A549 (cell line): ENCODE measurements around the gene CATSPER4. TPM values are rescaled to one million over a fixed set of nuclear protein-coding genes. Genes with fewer than 3 reads are reported as not detected.

Experiments used
- ATAC-seq, 2 experiments: fragments of 200-7000 bp in 1 of 2; fragments of >200 bp in 1 of 2; cut with Nextera tagmentation in 1 of 2; cut with Tn5 transposase in 1 of 2; 3 replicates each; pipeline versions ENCODE4 v1.8.0 to v1.9.1; 2018 to 2020; ENCODE audit warnings: mild to moderate bottlenecking in 1 of 2, moderate library complexity in 1 of 2
- CTCF ChIA-PET: fragments of 300-600 bp; sonication (Branson Sonifier 250); formaldehyde crosslinking; extraction: SDS; loops from one replicate; lab custom pipeline; 2021; ENCODE audit warnings: antibody characterized with exemption, inconsistent platforms; lab: Yijun Ruan, JAX
- POLR2A ChIA-PET: fragments of 350-600 bp; formaldehyde crosslinking; extraction: SDS; loops from one replicate; lab custom pipeline; 2021; ENCODE audit warnings: antibody characterized with exemption, inconsistent platforms; lab: Yijun Ruan, JAX
- DNase-seq, 2 experiments: peaks; one replicate each; pipeline versions ENCODE4 v3.0.0 to v3.0.0-alpha.2; 2011 to 2016; ENCODE audit warnings: low read depth in 1 of 2, low spot score in 1 of 2
- FAIRE-seq: peaks from 2 replicates; lab custom pipeline; 2011; peaks lifted over from hg19 to GRCh38; lab: Jason Lieb, UNC
- H3K27ac ChIP-seq, 2 experiments: fragments of >200 bp; sonication (Bioruptor Twin); formaldehyde crosslinking; 3 replicates each; pipeline ENCODE4 v1.5.1; 2016 to 2017
- H3K4me1 ChIP-seq: fragments of >200 bp; sonication (Bioruptor Twin); formaldehyde crosslinking; 3 replicates; pipeline ENCODE4 v1.6.1; 2016
- H3K4me2 ChIP-seq: fragments of >200 bp; sonication (Bioruptor Twin); formaldehyde crosslinking; 3 replicates; pipeline ENCODE4 v1.6.1; 2016
- H3K4me3 ChIP-seq: fragments of >200 bp; sonication (Bioruptor Twin); formaldehyde crosslinking; 3 replicates; pipeline ENCODE4 v1.5.1; 2016
- H3K9me3 ChIP-seq: fragments of >200 bp; sonication (Bioruptor Twin); formaldehyde crosslinking; 3 replicates; pipeline ENCODE4 v1.6.1; 2016
- CBX2 ChIP-seq: fragments of 200-600 bp; sonication (generic); IDR thresholded peaks from 2 replicates; pipeline ENCODE4 v1.6.1; 2016; ENCODE audit warnings: low read depth, mild to moderate bottlenecking, borderline replicate concordance
- CBX8 ChIP-seq: fragments of 200-600 bp; sonication (generic); IDR thresholded peaks from 2 replicates; pipeline ENCODE4 v1.6.1; 2016
- CEBPB ChIP-seq, 2 experiments: fragments of >200 bp in 1 of 2; sonication (Bioruptor Twin) in 1 of 2; formaldehyde crosslinking in 1 of 2; IDR thresholded peaks; 2 replicates each; pipeline ENCODE4 v1.6.1; 2012 to 2016
- CTCF ChIP-seq: fragments of >200 bp; sonication (Bioruptor Twin); formaldehyde crosslinking; IDR thresholded peaks from 3 replicates; pipeline ENCODE4 v1.5.1; 2016
- EHF ChIP-seq: fragments of 250-450 bp; sonication (Bioruptor Pico); IDR thresholded peaks from 2 replicates; pipeline ENCODE4 v1.5.0; 2020; ENCODE audit warnings: mild to moderate bottlenecking
- EP300 ChIP-seq, 2 experiments: fragments of >200 bp; sonication (Bioruptor Twin); formaldehyde crosslinking; IDR thresholded peaks; 2 replicates in 1 of 2; 3 replicates in 1 of 2; pipeline ENCODE4 v1.6.1; 2016 to 2017
- ESRRA ChIP-seq: fragments of 150-350 bp; IDR thresholded peaks from 2 replicates; pipeline ENCODE4 v1.6.1; 2014; ENCODE audit warnings: mild to moderate bottlenecking, low read length, borderline replicate concordance
- FOSL2 ChIP-seq, 2 experiments: fragments of 450-650 bp in 1 of 2; fragments of >200 bp in 1 of 2; sonication (Bioruptor Twin) in 1 of 2; formaldehyde crosslinking; IDR thresholded peaks; 2 replicates each; pipeline versions ENCODE4 v1.5.0 to v1.6.1; 2016 to 2020; ENCODE audit warnings: mild to moderate bottlenecking in 1 of 2, moderate library complexity in 1 of 2
- HEYL ChIP-seq: fragments of 250-450 bp; sonication (Bioruptor Pico); IDR thresholded peaks from 2 replicates; pipeline ENCODE4 v1.8.0; 2021; ENCODE audit warnings: mild to moderate bottlenecking, moderate library complexity
- HOXA7 ChIP-seq: fragments of 250-450 bp; sonication (Bioruptor Pico); IDR thresholded peaks from 2 replicates; pipeline ENCODE4 v1.5.0; 2020; ENCODE audit warnings: mild to moderate bottlenecking, moderate library complexity
- HOXB13 ChIP-seq: fragments of 250-450 bp; sonication (Bioruptor Pico); IDR thresholded peaks from 2 replicates; pipeline ENCODE4 v1.5.0; 2020; ENCODE audit warnings: low read depth, mild to moderate bottlenecking, moderate library complexity
- HOXB5 ChIP-seq: fragments of 250-450 bp; sonication (Bioruptor Pico); IDR thresholded peaks from 2 replicates; pipeline ENCODE4 v1.5.0; 2020; ENCODE audit warnings: mild to moderate bottlenecking, moderate library complexity
- JUNB ChIP-seq: fragments of >200 bp; sonication (Bioruptor Twin); formaldehyde crosslinking; IDR thresholded peaks from 2 replicates; pipeline ENCODE4 v1.6.1; 2016
- KDM1A ChIP-seq: fragments of 200-600 bp; sonication (generic); IDR thresholded peaks from 2 replicates; pipeline ENCODE4 v1.6.1; 2016; ENCODE audit warnings: low read depth, mild to moderate bottlenecking
- KDM5A ChIP-seq: fragments of 200-600 bp; sonication (generic); IDR thresholded peaks from 2 replicates; pipeline ENCODE4 v1.6.1; 2016; ENCODE audit warnings: antibody characterized with exemption, mild to moderate bottlenecking
- POLR2A ChIP-seq: IDR thresholded peaks from 2 replicates; pipeline ENCODE4 v1.6.1; 2012; ENCODE audit warnings: mild to moderate bottlenecking, low read length
- RARB ChIP-seq: fragments of 250-450 bp; sonication (Bioruptor Pico); IDR thresholded peaks from 2 replicates; pipeline ENCODE4 v1.8.0; 2021; ENCODE audit warnings: mild to moderate bottlenecking, moderate library complexity
- RFX5 ChIP-seq: fragments of 450-650 bp; IDR thresholded peaks from 2 replicates; pipeline ENCODE4 v1.7.1; 2014; ENCODE audit warnings: antibody characterized with exemption, mild to moderate bottlenecking, moderate library complexity
- TFCP2L1 ChIP-seq: fragments of 250-450 bp; sonication (Bioruptor Pico); IDR thresholded peaks from 2 replicates; pipeline ENCODE4 v1.5.0; 2021; ENCODE audit warnings: mild to moderate bottlenecking
- WGBS: methylation state at CpG from one replicate; pipeline ENCODE4 v1.1.6; 2017; ENCODE audit errors: missing lambda C conversion rate; 5-methylcytosine and 5-hydroxymethylcytosine counted together
- polyA plus RNA-seq, 4 experiments: library from polyadenylated mRNA; depleted of rRNA in 3 of 4; stranded (reverse); fragments of >200 nt; fragmentation: RNase III in 1 of 4; extraction: RNeasy Plus Mini Kit Qiagen cat#74134 plus additional on column Dnase treatment in 1 of 4; gene quantifications; 2 replicates in 3 of 4; 3 replicates in 1 of 4; pipeline ENCODE4 v1.2.3, GENCODE V29; 2011 to 2017
- TF ChIP-seq, protein P1 (sequence below): fragments of 450-650 bp; IDR thresholded peaks from 2 replicates; pipeline ENCODE4 v1.6.1; 2014; ENCODE audit warnings: antibody characterized with exemption
- TF ChIP-seq, protein P2 (sequence below): fragments of 150-350 bp; IDR thresholded peaks from 2 replicates; pipeline ENCODE4 v1.6.1; 2014; ENCODE audit warnings: low read depth, mild to moderate bottlenecking, low read length
- TF ChIP-seq, protein P3 (sequence below): IDR thresholded peaks from 2 replicates; pipeline ENCODE4 v1.6.1; 2012; ENCODE audit warnings: low read depth, borderline replicate concordance
- TF ChIP-seq, protein P4 (sequence below): fragments of 200-600 bp; sonication (generic); IDR thresholded peaks from 2 replicates; pipeline ENCODE4 v1.6.1; 2016; ENCODE audit warnings: antibody characterized with exemption, mild to moderate bottlenecking, moderate library complexity
- TF ChIP-seq, protein P5 (sequence below): fragments of 250-450 bp; sonication (Bioruptor Pico); IDR thresholded peaks from 2 replicates; pipeline ENCODE4 v1.5.0; 2021; ENCODE audit warnings: mild to moderate bottlenecking, moderate library complexity, borderline replicate concordance

CATSPER4 gene
- polyA plus RNA-seq, 2 of the 4 experiments (the other 2 are of a cell fraction), result not detected

DNA sequence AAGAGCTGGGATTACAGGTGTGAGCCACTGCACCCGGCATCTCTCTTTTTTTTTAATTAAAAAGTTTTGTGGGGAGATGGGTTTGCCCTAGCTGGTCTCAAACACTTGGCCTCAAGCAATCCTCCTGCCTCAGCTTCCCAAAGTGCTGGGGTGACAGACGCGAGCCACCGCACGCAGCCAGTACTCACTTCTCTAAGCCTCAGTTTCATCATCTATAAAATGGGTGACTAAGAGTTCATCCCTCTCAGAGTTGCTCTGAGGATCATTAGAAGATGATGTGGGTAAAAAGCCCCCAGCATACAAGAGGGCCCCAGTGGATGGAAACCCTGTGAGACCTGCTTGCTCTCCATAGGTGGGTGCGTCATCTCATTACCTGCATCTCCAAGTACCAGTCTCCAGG, 2.5 kb upstream of the CATSPER4 start:
- Histone ChIP-seq H3K27ac (no peak overlapping the region), H3K4me1 (no peaks in the 10 kb centered on the region), H3K4me2 (no peak overlapping the region), H3K4me3 (no peak overlapping the region), H3K9me3 (no peaks in the 10 kb centered on the region)
- DNase-seq, result no peak
- no peak for ATAC-seq
- ChIA-PET CTCF (interaction anchor here (1.1 to 3.2 kb wide), 2 partner anchors 46 to 47 kb away, joined by 3 to 15 read pairs; partner anchors contain the start of gene CEP85), POLR2A (no interaction called here)
- FAIRE-seq, result no peak
- 89% methylated on average over 6 of the region's 6 CpGs for WGBS
- TF ChIP-seq HEYL (CRISPR knock-in tag) (no peak), FOSL2 (IDR thresholded peaks at IDR 0.05) (no peak), FOSL2 (CRISPR knock-in tag; IDR thresholded peaks at IDR 0.05) (no peak), JUNB (no peak), EHF (CRISPR knock-in tag) (no peak), HOXB13 (CRISPR knock-in tag) (no peak), HOXA7 (no peak), RFX5 (no peak), KDM1A (no peak), ESRRA (no peak), TFCP2L1 (CRISPR knock-in tag) (no peak), RARB (CRISPR knock-in tag) (no peak), CEBPB (IDR thresholded peaks at IDR 0.05) (no peak), CTCF (no peak), CBX2 (no peak), HOXB5 (no peak), CBX8 (no peak), KDM5A (no peak)
- TF ChIP-seq, protein P1, sequence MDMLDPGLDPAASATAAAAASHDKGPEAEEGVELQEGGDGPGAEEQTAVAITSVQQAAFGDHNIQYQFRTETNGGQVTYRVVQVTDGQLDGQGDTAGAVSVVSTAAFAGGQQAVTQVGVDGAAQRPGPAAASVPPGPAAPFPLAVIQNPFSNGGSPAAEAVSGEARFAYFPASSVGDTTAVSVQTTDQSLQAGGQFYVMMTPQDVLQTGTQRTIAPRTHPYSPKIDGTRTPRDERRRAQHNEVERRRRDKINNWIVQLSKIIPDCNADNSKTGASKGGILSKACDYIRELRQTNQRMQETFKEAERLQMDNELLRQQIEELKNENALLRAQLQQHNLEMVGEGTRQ, result no peak
- TF ChIP-seq, protein P2, sequence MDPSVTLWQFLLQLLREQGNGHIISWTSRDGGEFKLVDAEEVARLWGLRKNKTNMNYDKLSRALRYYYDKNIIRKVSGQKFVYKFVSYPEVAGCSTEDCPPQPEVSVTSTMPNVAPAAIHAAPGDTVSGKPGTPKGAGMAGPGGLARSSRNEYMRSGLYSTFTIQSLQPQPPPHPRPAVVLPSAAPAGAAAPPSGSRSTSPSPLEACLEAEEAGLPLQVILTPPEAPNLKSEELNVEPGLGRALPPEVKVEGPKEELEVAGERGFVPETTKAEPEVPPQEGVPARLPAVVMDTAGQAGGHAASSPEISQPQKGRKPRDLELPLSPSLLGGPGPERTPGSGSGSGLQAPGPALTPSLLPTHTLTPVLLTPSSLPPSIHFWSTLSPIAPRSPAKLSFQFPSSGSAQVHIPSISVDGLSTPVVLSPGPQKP, result no peak
- TF ChIP-seq, protein P3, sequence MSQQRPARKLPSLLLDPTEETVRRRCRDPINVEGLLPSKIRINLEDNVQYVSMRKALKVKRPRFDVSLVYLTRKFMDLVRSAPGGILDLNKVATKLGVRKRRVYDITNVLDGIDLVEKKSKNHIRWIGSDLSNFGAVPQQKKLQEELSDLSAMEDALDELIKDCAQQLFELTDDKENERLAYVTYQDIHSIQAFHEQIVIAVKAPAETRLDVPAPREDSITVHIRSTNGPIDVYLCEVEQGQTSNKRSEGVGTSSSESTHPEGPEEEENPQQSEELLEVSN, result no peak

DNA sequence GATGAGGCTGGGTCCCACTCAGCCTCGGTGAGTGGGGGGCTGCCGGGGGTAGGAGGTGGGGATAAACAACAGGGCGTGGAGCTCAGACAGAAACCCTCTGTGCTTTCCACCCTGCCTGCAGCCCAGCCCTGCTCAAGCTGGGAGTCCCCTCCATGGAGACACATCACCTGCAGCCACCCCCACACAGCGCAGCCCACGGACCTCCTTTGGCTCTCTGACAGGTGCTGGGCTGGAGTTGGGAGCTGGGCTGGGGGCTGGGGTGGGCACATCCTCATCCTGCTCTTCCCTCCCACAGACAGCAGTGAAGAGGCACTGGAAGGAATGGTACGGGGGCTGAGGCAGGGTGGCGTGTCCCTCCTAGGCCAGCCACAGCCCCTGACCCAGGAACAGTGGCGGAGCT, 1.9 kb upstream of the CATSPER4 start:
- H3K27ac ChIP-seq, result no peak overlapping the region
- POLR2A ChIA-PET, result no interaction called here
- TF ChIP-seq POLR2A (no peak), EP300 (IDR thresholded peaks at IDR 0.05) (no peak)
- TF ChIP-seq, protein P4, sequence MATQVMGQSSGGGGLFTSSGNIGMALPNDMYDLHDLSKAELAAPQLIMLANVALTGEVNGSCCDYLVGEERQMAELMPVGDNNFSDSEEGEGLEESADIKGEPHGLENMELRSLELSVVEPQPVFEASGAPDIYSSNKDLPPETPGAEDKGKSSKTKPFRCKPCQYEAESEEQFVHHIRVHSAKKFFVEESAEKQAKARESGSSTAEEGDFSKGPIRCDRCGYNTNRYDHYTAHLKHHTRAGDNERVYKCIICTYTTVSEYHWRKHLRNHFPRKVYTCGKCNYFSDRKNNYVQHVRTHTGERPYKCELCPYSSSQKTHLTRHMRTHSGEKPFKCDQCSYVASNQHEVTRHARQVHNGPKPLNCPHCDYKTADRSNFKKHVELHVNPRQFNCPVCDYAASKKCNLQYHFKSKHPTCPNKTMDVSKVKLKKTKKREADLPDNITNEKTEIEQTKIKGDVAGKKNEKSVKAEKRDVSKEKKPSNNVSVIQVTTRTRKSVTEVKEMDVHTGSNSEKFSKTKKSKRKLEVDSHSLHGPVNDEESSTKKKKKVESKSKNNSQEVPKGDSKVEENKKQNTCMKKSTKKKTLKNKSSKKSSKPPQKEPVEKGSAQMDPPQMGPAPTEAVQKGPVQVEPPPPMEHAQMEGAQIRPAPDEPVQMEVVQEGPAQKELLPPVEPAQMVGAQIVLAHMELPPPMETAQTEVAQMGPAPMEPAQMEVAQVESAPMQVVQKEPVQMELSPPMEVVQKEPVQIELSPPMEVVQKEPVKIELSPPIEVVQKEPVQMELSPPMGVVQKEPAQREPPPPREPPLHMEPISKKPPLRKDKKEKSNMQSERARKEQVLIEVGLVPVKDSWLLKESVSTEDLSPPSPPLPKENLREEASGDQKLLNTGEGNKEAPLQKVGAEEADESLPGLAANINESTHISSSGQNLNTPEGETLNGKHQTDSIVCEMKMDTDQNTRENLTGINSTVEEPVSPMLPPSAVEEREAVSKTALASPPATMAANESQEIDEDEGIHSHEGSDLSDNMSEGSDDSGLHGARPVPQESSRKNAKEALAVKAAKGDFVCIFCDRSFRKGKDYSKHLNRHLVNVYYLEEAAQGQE, result no peak
- TF ChIP-seq, protein P5, sequence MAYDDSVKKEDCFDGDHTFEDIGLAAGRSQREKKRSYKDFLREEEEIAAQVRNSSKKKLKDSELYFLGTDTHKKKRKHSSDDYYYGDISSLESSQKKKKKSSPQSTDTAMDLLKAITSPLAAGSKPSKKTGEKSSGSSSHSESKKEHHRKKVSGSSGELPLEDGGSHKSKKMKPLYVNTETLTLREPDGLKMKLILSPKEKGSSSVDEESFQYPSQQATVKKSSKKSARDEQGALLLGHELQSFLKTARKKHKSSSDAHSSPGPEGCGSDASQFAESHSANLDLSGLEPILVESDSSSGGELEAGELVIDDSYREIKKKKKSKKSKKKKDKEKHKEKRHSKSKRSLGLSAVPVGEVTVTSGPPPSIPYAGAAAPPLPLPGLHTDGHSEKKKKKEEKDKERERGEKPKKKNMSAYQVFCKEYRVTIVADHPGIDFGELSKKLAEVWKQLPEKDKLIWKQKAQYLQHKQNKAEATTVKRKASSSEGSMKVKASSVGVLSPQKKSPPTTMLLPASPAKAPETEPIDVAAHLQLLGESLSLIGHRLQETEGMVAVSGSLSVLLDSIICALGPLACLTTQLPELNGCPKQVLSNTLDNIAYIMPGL (CRISPR knock-in tag), result no peak
- TF ChIP-seq, all 56 proteins: peak for 0
- ATAC-seq (no peak), FAIRE-seq (no peak), DNase-seq (no peak)
- no peaks in the 10 kb centered on the region for H3K4me1 ChIP-seq
- no peak overlapping the region for H3K4me2 ChIP-seq
- H3K4me3 ChIP-seq, result no peak overlapping the region
- 100% methylated on average over 1 of the region's 8 CpGs for WGBS
- no peaks in the 10 kb centered on the region for H3K9me3 ChIP-seq
- CTCF ChIA-PET, result interaction anchor here (1.6 to 3.2 kb wide), 3 partner anchors 10 to 46 kb away, joined by 4 to 15 read pairs (median 13); partner anchors contain the start of genes CEP85 and ZNF593
